Spleen (tissue), 11 donors: ENCODE measurements around the gene SNPH. TPM values are rescaled to one million over a fixed set of nuclear protein-coding genes. Genes with fewer than 3 reads are reported as not detected.

Experiments
- DNase-seq: peaks from one replicate; pipeline ENCODE4 v3.0.0-alpha.2; 2020
- H3K27ac ChIP-seq, 8 donors: fragments of 200-600 bp; sonication (generic) in 7 of 8; 1 replicate in 4 of 8; 2 replicates in 4 of 8; pipeline versions ENCODE4 v1.5.0 to v1.8.0; 2016 to 2021; ENCODE audit warnings: inconsistent platforms in 4 of 8, mild to moderate bottlenecking in 4 of 8, moderate library complexity in 1 of 8
- H3K27me3 ChIP-seq, 7 donors: fragments of 200-600 bp; sonication (generic) in 6 of 7; replicated peaks in 1 of 7; 1 replicate in 4 of 7; 2 replicates in 3 of 7; pipeline versions ENCODE4 v1.5.0 to v1.8.0; 2016 to 2021; ENCODE audit warnings: inconsistent platforms in 3 of 7, mild to moderate bottlenecking in 1 of 7
- H3K36me3 ChIP-seq, 6 donors: fragments of 200-600 bp; sonication (generic) in 5 of 6; 1 replicate in 4 of 6; 2 replicates in 2 of 6; pipeline versions ENCODE4 v1.5.0 to v1.8.0; 2016 to 2021; ENCODE audit warnings: inconsistent platforms in 2 of 6
- H3K4me1 ChIP-seq, 6 donors: fragments of 200-600 bp; sonication (generic) in 5 of 6; 1 replicate in 3 of 6; 2 replicates in 3 of 6; pipeline versions ENCODE4 v1.5.0 to v1.8.0; 2016 to 2021; ENCODE audit warnings: inconsistent platforms in 3 of 6
- H3K4me3 ChIP-seq, 8 donors: fragments of 200-600 bp; sonication (generic) in 7 of 8; 1 replicate in 4 of 8; 2 replicates in 4 of 8; pipeline versions ENCODE4 v1.5.0 to v1.8.0; 2016 to 2021; ENCODE audit warnings: inconsistent platforms in 4 of 8, mild to moderate bottlenecking in 4 of 8, moderate library complexity in 2 of 8
- H3K9me3 ChIP-seq, 8 donors: fragments of 200-600 bp; sonication (generic) in 7 of 8; 1 replicate in 4 of 8; 2 replicates in 4 of 8; pipeline versions ENCODE4 v1.5.0 to v1.8.0; 2016 to 2021; ENCODE audit warnings: inconsistent platforms in 4 of 8
- CTCF ChIP-seq, 11 experiments: fragments of 200-600 bp in 7 of 11; fragments of 450-650 bp in 4 of 11; sonication (generic) in 4 of 11; IDR thresholded peaks in 8 of 11; conservative IDR thresholded peaks in 3 of 11; 1 replicate in 7 of 11; 2 replicates in 4 of 11; pipeline versions ENCODE4 v1.4.0 to v1.8.0; 2016 to 2021; ENCODE audit warnings: antibody characterized with exemption in 11 of 11, inconsistent platforms in 4 of 11, mild to moderate bottlenecking in 1 of 11
- POLR2A ChIP-seq, 3 donors: fragments of 450-650 bp; IDR thresholded peaks; one replicate each; pipeline ENCODE4 v1.5.1; 2017; ENCODE audit warnings: antibody characterized with exemption in 3 of 3, mild to moderate bottlenecking in 1 of 3
- POLR2AphosphoS5 ChIP-seq, 3 donors: sonication (generic); formaldehyde crosslinking; IDR thresholded peaks; one replicate each; pipeline ENCODE4 v1.5.1; 2017; ENCODE audit warnings: antibody characterized with exemption in 3 of 3
- WGBS, 5 donors: extraction: QIAGEN DNeasy Blood & Tissue Kit in 3 of 5; methylation state at CpG; one replicate each; pipeline versions ENCODE4 v1.1.5 to v1.1.7; 2013 to 2018; 5-methylcytosine and 5-hydroxymethylcytosine counted together
- intact Hi-C: fragments of 100-400 bp; cut with DNase I; formaldehyde crosslinking; loops from one replicate; pipeline ENCODE4 v1.15.0; 2023; ENCODE audit warnings: low total_unique reads
- polyA plus RNA-seq, 3 donors: library from polyadenylated mRNA; stranded (reverse); fragments of 200-250 nt; gene quantifications; one replicate each; pipeline ENCODE4 v1.2.1, GENCODE V29; 2013
- total RNA-seq, 7 donors: library from RNA; depleted of rRNA in 3 of 7; stranded (reverse); fragments of >200 nt in 3 of 7; fragmentation: NEBNext Ultra II Directional in 4 of 7; extraction: Animal tissue kit (Norgen Biotek cat#: 25700) in 4 of 7; gene quantifications; one replicate each; pipeline versions ENCODE4 v1.1.0 to v1.2.1, GENCODE V29; 2016 to 2021
- donor health status: healthy with polysubstance abuse.
- donor health status: DM: no; HTN: no; CAD: no; lungs with moderate emphysema.
- donor health status: DM: no; HTN: no; CAD: no.
- donor health status: Bipolar disorder and iron deficiency.
- donor health status: healthy.
- donor health status: DM: no; HTN: no; CAD: no.
- donor health status: DM: yes; HTN: yes; CAD: no.

Gene SNPH
- total and polyA plus RNA-seq, 10 donors = 0.58 to 3.5 (median 2.0) TPM

- H3K27me3 ChIP-seq = no peaks in the 10 kb centered on the region
- H3K27ac ChIP-seq = no peak overlapping the region
- WGBS, 5 donors = 85 to 94% (median 90%) methylated on average over 1 of the region's 1 CpG
- no peak overlapping the region for H3K4me3 ChIP-seq
- TF ChIP-seq POLR2A (IDR thresholded peaks at IDR 0.05) (no peak), POLR2AphosphoS5 (IDR thresholded peaks at IDR 0.05) (no peak), CTCF (IDR thresholded peaks at IDR 0.05 in 8 of 11, conservative IDR thresholded peaks at IDR 0.05 in 3 of 11) (no peak)
- peaks cover 0 to 17% (median 3%) of the 10 kb centered on the region in 6 donors for H3K4me1 ChIP-seq
- peaks cover 0 to 6% (median 0%) of the 10 kb centered on the region in 6 donors for H3K36me3 ChIP-seq
- no peak for DNase-seq
- intact Hi-C loops = no loop called here
- peaks cover 0 to 34% (median 29%) of the 10 kb centered on the region in 8 donors for H3K9me3 ChIP-seq
Observed at GRCh38 chr20:1345756-1346093, 79.6 kb downstream of the SNPH start.

- no peak overlapping the region for H3K4me3 ChIP-seq
- H3K27ac ChIP-seq = no peak overlapping the region
- intact Hi-C loops = no loop called here
- H3K36me3 ChIP-seq = peaks cover 0 to 6% (median 0%) of the 10 kb centered on the region in 6 donors
- DNase-seq = no peak
- H3K27me3 ChIP-seq = no peaks in the 10 kb centered on the region
- H3K9me3 ChIP-seq = peaks cover 0 to 34% (median 29%) of the 10 kb centered on the region in 8 donors
- H3K4me1 ChIP-seq = peaks cover 0 to 17% (median 3%) of the 10 kb centered on the region in 6 donors
- 62 to 69% (median 64%) methylated on average over 2 of the region's 2 CpGs for WGBS, 5 donors
- TF ChIP-seq CTCF (IDR thresholded peaks at IDR 0.05 in 8 of 11, conservative IDR thresholded peaks at IDR 0.05 in 3 of 11) (no peak), POLR2A (IDR thresholded peaks at IDR 0.05) (no peak), POLR2AphosphoS5 (IDR thresholded peaks at IDR 0.05) (no peak)
Observed at GRCh38 chr20:1346315-1346969, 80.3 kb downstream of the SNPH start.

- TF ChIP-seq POLR2A (IDR thresholded peaks at IDR 0.05) (no peak), CTCF (IDR thresholded peaks at IDR 0.05 in 8 of 11, conservative IDR thresholded peaks at IDR 0.05 in 3 of 11) (no peak), POLR2AphosphoS5 (IDR thresholded peaks at IDR 0.05) (no peak)
- no peak overlapping the region for H3K27ac ChIP-seq
- H3K4me3 ChIP-seq = no peak overlapping the region
- H3K36me3 ChIP-seq = peaks cover 0 to 75% (median 14%) of the 10 kb centered on the region in 6 donors
- intact Hi-C loops = no loop called here
- DNase-seq = no peak
- peaks cover 0 to 3% (median 0%) of the 10 kb centered on the region in 6 donors for H3K4me1 ChIP-seq
- no peaks in the 10 kb centered on the region for H3K27me3 ChIP-seq
- peaks cover 0 to 24% (median 7%) of the 10 kb centered on the region in 8 donors for H3K9me3 ChIP-seq
Observed at GRCh38 chr20:1353956-1354355, 87.9 kb downstream of the SNPH start.

- peaks cover 0 to 96% (median 24%) of the 10 kb centered on the region in 6 donors for H3K36me3 ChIP-seq
- H3K4me1 ChIP-seq = peaks cover 0 to 22% (median 6%) of the 10 kb centered on the region in 6 donors
- peaks cover 0 to 16% (median 0%) of the 10 kb centered on the region in 8 donors for H3K9me3 ChIP-seq
- 74 to 86% (median 82%) methylated on average over 9 of the region's 9 CpGs for WGBS, 5 donors
- no peak overlapping the region for H3K27ac ChIP-seq
- intact Hi-C loops = no loop called here
- no peaks in the 10 kb centered on the region for H3K27me3 ChIP-seq
- no peak overlapping the region for H3K4me3 ChIP-seq
- TF ChIP-seq POLR2AphosphoS5 (IDR thresholded peaks at IDR 0.05) = no peak
- no peak for TF ChIP-seq CTCF (IDR thresholded peaks at IDR 0.05 in 8 of 11, conservative IDR thresholded peaks at IDR 0.05 in 3 of 11)
- no peak for TF ChIP-seq POLR2A (IDR thresholded peaks at IDR 0.05)
- DNase-seq = no peak
Observed at GRCh38 chr20:1357921-1358671, 92.0 kb downstream of the SNPH start.
